ENCODE measurements around the gene LMAN1L. TPM values are rescaled to one million over a fixed set of nuclear protein-coding genes. Genes with fewer than 3 reads are reported as not detected.

Gene LMAN1L
- polyA plus RNA-seq, 1 donor (not counting 4 experiments of a cell fraction or from before 2014, with no cell fraction given), result not detected

- no peak for DNase-seq (ENCODE audit: low read depth, low spot score)
- dilution Hi-C loops (cut with MboI; ENCODE audit: extremely low pct_ligation_motif_present, low sequenced_read_pairs), result no loop called here
- H3K27me3 ChIP-seq (ENCODE audit: control insufficient read depth, extremely low read depth, insufficient read depth, low read length), result no peaks in the 10 kb centered on the region
- H3K4me1 ChIP-seq (ENCODE audit: control insufficient read depth, extremely low read depth, insufficient read depth, low read length), result peaks cover 7% of the 10 kb centered on the region
- no peak overlapping the region for H3K4me3 ChIP-seq (ENCODE audit: control insufficient read depth in 2 of 3, extremely low read depth in 1 of 3, insufficient read depth in 2 of 3, low read depth in 1 of 3, low read length in 3 of 3)
- no peak overlapping the region for H3K27ac ChIP-seq (ENCODE audit: control insufficient read depth, insufficient read depth, low read length)
- no peak overlapping the region for H2AFZ ChIP-seq (ENCODE audit: control insufficient read depth, low read length)
- no peak for FAIRE-seq
- H4K20me1 ChIP-seq (ENCODE audit: control insufficient read depth, extremely low read depth, insufficient read depth, low read length), result peaks cover 3% of the 10 kb centered on the region
- peaks cover 10 to 12% of the 10 kb centered on the region in 2 experiments for H3K36me3 ChIP-seq (ENCODE audit: control insufficient read depth in 2 of 2, extremely low read depth in 1 of 2, insufficient read depth in 2 of 2, low read length in 2 of 2)
- H3K9me3 ChIP-seq (ENCODE audit: control insufficient read depth, low read depth, low read length), result no peaks in the 10 kb centered on the region
- no peak overlapping the region for H3K4me2 ChIP-seq (ENCODE audit: control insufficient read depth, extremely low read depth, insufficient read depth, low read depth, low read length)
- no peak overlapping the region for H3K9ac ChIP-seq (ENCODE audit: control insufficient read depth, extremely low read depth, insufficient read depth, low read length)
- no peaks in the 10 kb centered on the region for H3K9me1 ChIP-seq (ENCODE audit: control insufficient read depth, extremely low read depth, insufficient read depth, low read length)
- H3K79me2 ChIP-seq (ENCODE audit: control insufficient read depth, insufficient read depth, low read length), result no peaks in the 10 kb centered on the region
- TF ChIP-seq EZH2 (IDR thresholded peaks at IDR 0.05; ENCODE audit: low read length) (no peak), CTCF (optimal IDR thresholded peaks at IDR 0.05 in 1 of 3, IDR thresholded peaks at IDR 0.05 in 1 of 3, conservative IDR thresholded peaks at IDR 0.05 in 1 of 3; ENCODE audit: extremely low read depth in 1 of 3, insufficient read depth in 2 of 3, low read length in 3 of 3) (no peak)
These were observed 5.4 kb upstream of the LMAN1L start for GRCh38 chr15:74807282-74807681.

GRCh38 chr15:74808078-74808839, 4.4 kb upstream of the LMAN1L start:
- peaks cover 7% of the 10 kb centered on the region for H3K4me1 ChIP-seq (ENCODE audit: control insufficient read depth, extremely low read depth, insufficient read depth, low read length)
- no peak overlapping the region for H3K4me3 ChIP-seq (ENCODE audit: control insufficient read depth in 2 of 3, extremely low read depth in 1 of 3, insufficient read depth in 2 of 3, low read depth in 1 of 3, low read length in 3 of 3)
- no peaks in the 10 kb centered on the region for H3K9me3 ChIP-seq (ENCODE audit: control insufficient read depth, low read depth, low read length)
- H3K4me2 ChIP-seq (ENCODE audit: control insufficient read depth, extremely low read depth, insufficient read depth, low read depth, low read length), result no peak overlapping the region
- peaks cover 3% of the 10 kb centered on the region for H4K20me1 ChIP-seq (ENCODE audit: control insufficient read depth, extremely low read depth, insufficient read depth, low read length)
- no peak overlapping the region for H3K27ac ChIP-seq (ENCODE audit: control insufficient read depth, insufficient read depth, low read length)
- H3K9me1 ChIP-seq (ENCODE audit: control insufficient read depth, extremely low read depth, insufficient read depth, low read length), result no peaks in the 10 kb centered on the region
- no peaks in the 10 kb centered on the region for H3K27me3 ChIP-seq (ENCODE audit: control insufficient read depth, extremely low read depth, insufficient read depth, low read length)
- H2AFZ ChIP-seq (ENCODE audit: control insufficient read depth, low read length), result no peak overlapping the region
- H3K36me3 ChIP-seq (ENCODE audit: control insufficient read depth in 2 of 2, extremely low read depth in 1 of 2, insufficient read depth in 2 of 2, low read length in 2 of 2), result peaks cover 8 to 10% of the 10 kb centered on the region in 2 experiments
- H3K9ac ChIP-seq (ENCODE audit: control insufficient read depth, extremely low read depth, insufficient read depth, low read length), result no peak overlapping the region
- TF ChIP-seq EZH2 (IDR thresholded peaks at IDR 0.05; ENCODE audit: low read length), result no peak
- TF ChIP-seq CTCF (optimal IDR thresholded peaks at IDR 0.05 in 1 of 3, IDR thresholded peaks at IDR 0.05 in 1 of 3, conservative IDR thresholded peaks at IDR 0.05 in 1 of 3; ENCODE audit: extremely low read depth in 1 of 3, insufficient read depth in 2 of 3, low read length in 3 of 3), result no peak
- FAIRE-seq (no peak), DNase-seq (ENCODE audit: low read depth, low spot score) (no peak)
- no peaks in the 10 kb centered on the region for H3K79me2 ChIP-seq (ENCODE audit: control insufficient read depth, insufficient read depth, low read length)
- dilution Hi-C loops (cut with MboI; ENCODE audit: extremely low pct_ligation_motif_present, low sequenced_read_pairs), result no loop called here
